ENCODE results near the gene ZFP3.
"Not testable (repeated sequence)": the region's sequence is repeated elsewhere in the genome, so short reads cannot be mapped to it uniquely, and the experiment has no call there.

ZFP3 gene

GRCh38 chr17:5080591-5080990 lies 2.3 kb downstream of the ZFP3 start:
- DNase-seq = no peak

- DNase-seq = no peak
Observed at GRCh38 chr17:5092218-5093010, 14.1 kb downstream of the ZFP3 start.

- no peak for DNase-seq
Observed at GRCh38 chr17:5096731-5097100, 18.4 kb downstream of the ZFP3 start.

GRCh38 chr17:5097101-5097834 lies 19.0 kb downstream of the ZFP3 start:
- peak; percentile 31 for DNase-seq

GRCh38 chr17:5099271-5099670 lies 21.0 kb downstream of the ZFP3 start:
- DNase-seq = no peak

- DNase-seq = no peak
Observed at GRCh38 chr17:5100832-5101231, 22.6 kb downstream of the ZFP3 start.

GRCh38 chr17:5110816-5111215 lies 32.5 kb downstream of the ZFP3 start:
- no peak for DNase-seq

- peak; percentile 69 for DNase-seq
Observed at GRCh38 chr17:5111402-5112204, 33.3 kb downstream of the ZFP3 start, which contains the start of gene ZNF232. Gene ZNF232, minus strand, starts transcription at chr17:5111878. Its CDS starts 56 bp downstream, at chr17:5111822.

GRCh38 chr17:5115673-5116651 lies 37.7 kb downstream of the ZFP3 start, which contains the start of gene USP6:
Gene USP6, plus strand, starts transcription at chr17:5116032. Its CDS starts 14,336 bp downstream, at chr17:5130368.
- DNase-seq = no peak

GRCh38 chr17:5118219-5118618 lies 40.0 kb downstream of the ZFP3 start:
- no peak for DNase-seq

GRCh38 chr17:5120036-5120435 lies 41.8 kb downstream of the ZFP3 start:
- no peak for DNase-seq

GRCh38 chr17:5120436-5121185 lies 42.3 kb downstream of the ZFP3 start:
- not testable (repeated sequence) for DNase-seq

GRCh38 chr17:5121186-5121841 lies 43.0 kb downstream of the ZFP3 start:
- DNase-seq = no peak

- not testable (repeated sequence) for DNase-seq
Observed at GRCh38 chr17:5122056-5122455, 43.8 kb downstream of the ZFP3 start.

GRCh38 chr17:5122586-5123342 lies 44.5 kb downstream of the ZFP3 start:
- DNase-seq = no peak

GRCh38 chr17:5123343-5124124 lies 45.3 kb downstream of the ZFP3 start:
- DNase-seq = no peak

- not testable (repeated sequence) for DNase-seq
Observed at GRCh38 chr17:5124125-5124760, 46.0 kb downstream of the ZFP3 start.

GRCh38 chr17:5124896-5125295 lies 46.6 kb downstream of the ZFP3 start:
- not testable (repeated sequence) for DNase-seq

Measured in NCI-H1694 treated with DMSO at 0.1 percent for 48 hours (cell line).